ES-I3 (cell line): ENCODE measurements around the gene TMEM212.

Source experiments
- H3K36me3 ChIP-seq: 2 replicates; pipeline ENCODE4 v1.6.1; 2013; ENCODE audit warnings: mild to moderate bottlenecking, low read length, control low read depth, moderate library complexity; ENCODE audit not compliant: insufficient read depth
- H3K4me1 ChIP-seq: 2 replicates; pipeline ENCODE4 v1.6.1; 2013; ENCODE audit warnings: mild to moderate bottlenecking, control low read depth, low read length; ENCODE audit not compliant: insufficient read depth
- H3K9ac ChIP-seq: 2 replicates; pipeline ENCODE4 v1.6.1; 2013; ENCODE audit warnings: low read depth, mild to moderate bottlenecking, low read length, moderate library complexity
- H3K9me3 ChIP-seq: 2 replicates; pipeline ENCODE4 v1.6.1; 2013; ENCODE audit warnings: mild to moderate bottlenecking, low read length, moderate library complexity; ENCODE audit not compliant: control insufficient read depth, insufficient read depth

Gene TMEM212

GRCh38 chr3:171842864-171843518, at the start of gene TMEM212:
Gene TMEM212 (plus strand): TSS chr3:171843349. CDS start chr3:171843384, 35 bp downstream.
- H3K9ac ChIP-seq: no peak within 1 kb of the TSS
- H3K4me1 ChIP-seq: peaks cover 19% of the 10 kb centered on the region

GRCh38 chr3:171796625-171797264, 46.4 kb upstream of the TMEM212 start:
- H3K4me1 ChIP-seq: peaks cover 30% of the 10 kb centered on the region
- no peak overlapping the region for H3K9ac ChIP-seq
- H3K36me3 ChIP-seq: no peaks in the 10 kb centered on the region
- no peaks in the 10 kb centered on the region for H3K9me3 ChIP-seq

More at GRCh38 chr3:171842864-171843518, at the start of gene TMEM212:
- Histone ChIP-seq H3K9me3 (no peaks in the 10 kb centered on the region), H3K36me3 (no peaks in the 10 kb centered on the region)

GRCh38 chr3:171797265-171797679, 45.9 kb upstream of the TMEM212 start:
- H3K9ac ChIP-seq: no peak overlapping the region
- H3K36me3 ChIP-seq: no peaks in the 10 kb centered on the region
- H3K9me3 ChIP-seq: no peaks in the 10 kb centered on the region
- H3K4me1 ChIP-seq: peaks cover 25% of the 10 kb centered on the region

GRCh38 chr3:171797873-171798272, 45.3 kb upstream of the TMEM212 start:
- Histone ChIP-seq H3K4me1 (peaks cover 19% of the 10 kb centered on the region), H3K36me3 (no peaks in the 10 kb centered on the region), H3K9ac (no peak overlapping the region), H3K9me3 (no peaks in the 10 kb centered on the region)

- H3K9me3 ChIP-seq: no peaks in the 10 kb centered on the region
- peaks cover 17% of the 10 kb centered on the region for H3K4me1 ChIP-seq
- H3K36me3 ChIP-seq: no peaks in the 10 kb centered on the region
- H3K9ac ChIP-seq: no peak overlapping the region
Measured at GRCh38 chr3:171799501-171799900, 43.6 kb upstream of the TMEM212 start.

GRCh38 chr3:171801738-171802589, 41.2 kb upstream of the TMEM212 start:
- H3K9me3 ChIP-seq: no peaks in the 10 kb centered on the region
- H3K36me3 ChIP-seq: no peaks in the 10 kb centered on the region
- H3K4me1 ChIP-seq: peaks cover 19% of the 10 kb centered on the region
- no peak overlapping the region for H3K9ac ChIP-seq

GRCh38 chr3:171802590-171802956, 40.6 kb upstream of the TMEM212 start:
- Histone ChIP-seq H3K36me3 (no peaks in the 10 kb centered on the region), H3K4me1 (peaks cover 13% of the 10 kb centered on the region; the same call in 1 of the 2 replicates), H3K9ac (no peak overlapping the region), H3K9me3 (no peaks in the 10 kb centered on the region)

- peaks cover 9% of the 10 kb centered on the region; the same call in 1 of the 2 replicates for H3K4me1 ChIP-seq
- H3K9ac ChIP-seq: no peak overlapping the region
- H3K9me3 ChIP-seq: no peaks in the 10 kb centered on the region
- no peaks in the 10 kb centered on the region for H3K36me3 ChIP-seq
Measured at GRCh38 chr3:171803044-171803443, 40.1 kb upstream of the TMEM212 start.

- no peaks in the 10 kb centered on the region for H3K36me3 ChIP-seq
- peaks cover 5% of the 10 kb centered on the region; the same call in 1 of the 2 replicates for H3K4me1 ChIP-seq
- no peaks in the 10 kb centered on the region for H3K9me3 ChIP-seq
- H3K9ac ChIP-seq: no peak overlapping the region
Measured at GRCh38 chr3:171804618-171805389, 38.3 kb upstream of the TMEM212 start.

- no peaks in the 10 kb centered on the region for H3K9me3 ChIP-seq
- no peaks in the 10 kb centered on the region for H3K36me3 ChIP-seq
- no peak overlapping the region for H3K9ac ChIP-seq
- peaks cover 5% of the 10 kb centered on the region; the same call in 1 of the 2 replicates for H3K4me1 ChIP-seq
Measured at GRCh38 chr3:171805687-171806086, 37.5 kb upstream of the TMEM212 start.

GRCh38 chr3:171806200-171807128, 36.7 kb upstream of the TMEM212 start:
- Histone ChIP-seq H3K9me3 (no peaks in the 10 kb centered on the region), H3K9ac (no peak overlapping the region), H3K36me3 (no peaks in the 10 kb centered on the region), H3K4me1 (peaks cover 5% of the 10 kb centered on the region; the same call in 1 of the 2 replicates)

GRCh38 chr3:171807129-171807675, 35.9 kb upstream of the TMEM212 start:
- no peak overlapping the region for H3K9ac ChIP-seq
- peaks cover 5% of the 10 kb centered on the region; the same call in 1 of the 2 replicates for H3K4me1 ChIP-seq
- H3K36me3 ChIP-seq: no peaks in the 10 kb centered on the region
- H3K9me3 ChIP-seq: no peaks in the 10 kb centered on the region

- no peaks in the 10 kb centered on the region for H3K36me3 ChIP-seq
- H3K4me1 ChIP-seq: peaks cover 5% of the 10 kb centered on the region; the same call in 1 of the 2 replicates
- no peaks in the 10 kb centered on the region for H3K9me3 ChIP-seq
- H3K9ac ChIP-seq: no peak overlapping the region
Measured at GRCh38 chr3:171807806-171808205, 35.3 kb upstream of the TMEM212 start.
